GM23338 (cell line): ENCODE measurements around the gene MYO3B. TPM values are rescaled to one million over a fixed set of nuclear protein-coding genes. Genes with fewer than 3 reads are reported as not detected.
A peak's percentile ranks its signal among the peaks of the same experiment; 100 is the strongest.

Experiments
- ATAC-seq: fragments of 200-7000 bp; cut with Tn5 transposase; 3 replicates; pipeline ENCODE4 v1.9.1; 2020
- DNase-seq: peaks from one replicate; pipeline ENCODE4 v3.0.0-alpha.2; 2015; ENCODE audit warnings: low spot score
- H2AFZ ChIP-seq: fragments of 200-600 bp; sonication (generic); 2 replicates; pipeline ENCODE4 v1.8.0; 2016; ENCODE audit warnings: antibody characterized with exemption, mild to moderate bottlenecking, moderate library complexity
- H3F3A ChIP-seq: fragments of 200-600 bp; sonication (generic); replicated peaks from 2 replicates; pipeline ENCODE4 v1.8.0; 2017; ENCODE audit warnings: antibody characterized with exemption, mixed run types, low read depth
- H3K27ac ChIP-seq: fragments of 200-600 bp; sonication (generic); 2 replicates; pipeline ENCODE4 v1.6.1; 2016; ENCODE audit warnings: low read depth
- H3K27me3 ChIP-seq: fragments of 200-600 bp; sonication (generic); 2 replicates; pipeline ENCODE4 v1.8.0; 2016; ENCODE audit warnings: mild to moderate bottlenecking, mixed run types, moderate library complexity; ENCODE audit not compliant: insufficient read depth
- H3K36me3 ChIP-seq: fragments of 200-600 bp; sonication (generic); 2 replicates; pipeline ENCODE4 v1.8.0; 2016; ENCODE audit warnings: mild to moderate bottlenecking; ENCODE audit not compliant: insufficient read depth
- H3K4me1 ChIP-seq: fragments of 200-600 bp; sonication (generic); 2 replicates; pipeline ENCODE4 v1.8.0; 2016; ENCODE audit warnings: mild to moderate bottlenecking, moderate library complexity; ENCODE audit not compliant: insufficient read depth
- H3K4me2 ChIP-seq: fragments of 200-600 bp; sonication (generic); 2 replicates; pipeline ENCODE4 v1.7.1; 2017; ENCODE audit warnings: mixed run types
- H3K4me3 ChIP-seq: fragments of 200-600 bp; sonication (generic); 2 replicates; pipeline ENCODE4 v1.6.1; 2016; ENCODE audit warnings: mixed run types
- H3K79me2 ChIP-seq: fragments of 200-600 bp; sonication (generic); replicated peaks from 2 replicates; pipeline ENCODE4 v1.8.0; 2017; ENCODE audit warnings: mild to moderate bottlenecking; ENCODE audit not compliant: insufficient read depth
- H3K9me2 ChIP-seq: fragments of 200-600 bp; sonication (generic); 2 replicates; pipeline ENCODE4 v1.8.0; 2017; ENCODE audit not compliant: insufficient read depth
- H4K20me1 ChIP-seq: fragments of 200-600 bp; sonication (generic); replicated peaks from 2 replicates; pipeline ENCODE4 v1.8.0; 2017; ENCODE audit warnings: mild to moderate bottlenecking; ENCODE audit not compliant: insufficient read depth
- H3K27ac Mint-ChIP-seq: 2 replicates; pipeline ENCODE4 v1.8.0; 2020; ENCODE audit warnings: inconsistent platforms, mild to moderate bottlenecking, moderate library complexity, mixed read lengths
- H3K27me3 Mint-ChIP-seq: 3 replicates; pipeline ENCODE4 v1.8.0; 2022; ENCODE audit warnings: low read depth, mild to moderate bottlenecking, moderate library complexity, mixed read lengths, inconsistent platforms; ENCODE audit not compliant: insufficient read depth, poor library complexity
- H3K36me3 Mint-ChIP-seq: 3 replicates; pipeline ENCODE4 v1.8.0; 2021; ENCODE audit warnings: low read depth, mild to moderate bottlenecking, inconsistent platforms, moderate library complexity, mixed read lengths
- H3K4me1 Mint-ChIP-seq: 3 replicates; pipeline ENCODE4 v1.8.0; 2020; ENCODE audit warnings: mild to moderate bottlenecking, inconsistent platforms, mixed read lengths
- H3K4me3 Mint-ChIP-seq: 3 replicates; pipeline ENCODE4 v1.8.0; 2021; ENCODE audit warnings: moderate library complexity, mild to moderate bottlenecking, inconsistent platforms, mixed read lengths
- H3K9me3 Mint-ChIP-seq: 3 replicates; pipeline ENCODE4 v1.8.0; 2020; ENCODE audit warnings: moderate library complexity, mild to moderate bottlenecking, inconsistent platforms, mixed read lengths
- CREB1 ChIP-seq: fragments of 250-450 bp; sonication (Bioruptor Pico); IDR thresholded peaks from 2 replicates; pipeline ENCODE4 v1.5.0; 2020; ENCODE audit warnings: low read depth, mild to moderate bottlenecking, moderate library complexity
- EZH2phosphoT487 ChIP-seq: fragments of 200-600 bp; sonication (generic); IDR thresholded peaks from one replicate; pipeline ENCODE4 v1.8.1; 2018; ENCODE audit warnings: antibody characterized with exemption; ENCODE audit not compliant: unreplicated experiment
- NANOG ChIP-seq: IDR thresholded peaks from 2 replicates; pipeline ENCODE4 v1.6.1; 2016; ENCODE audit warnings: antibody characterized with exemption, borderline replicate concordance
- POLR2AphosphoS5 ChIP-seq: IDR thresholded peaks from 2 replicates; pipeline ENCODE4 v1.6.1; 2016; ENCODE audit warnings: antibody characterized with exemption, low read depth
- STAT1 ChIP-seq: IDR thresholded peaks from one replicate; pipeline ENCODE4 v1.6.1; 2016; ENCODE audit warnings: antibody characterized with exemption; ENCODE audit not compliant: unreplicated experiment
- ZNF114 ChIP-seq: fragments of 250-450 bp; sonication (Bioruptor Pico); IDR thresholded peaks from 2 replicates; pipeline ENCODE4 v1.5.0; 2020; ENCODE audit warnings: mild to moderate bottlenecking, moderate library complexity
- ZNF331 ChIP-seq: fragments of 250-450 bp; sonication (Bioruptor Pico); IDR thresholded peaks from 2 replicates; pipeline ENCODE4 v1.5.0; 2020; ENCODE audit warnings: low read depth, mild to moderate bottlenecking, moderate library complexity
- polyA plus RNA-seq: library from polyadenylated mRNA; unstranded; fragments of >200 nt; fragmentation: Nextera tagmentation; extraction: Ambion mirVana; gene quantifications from 2 replicates; pipeline ENCODE4 v1.2.1, GENCODE V29; 2016
- total RNA-seq: library from RNA; depleted of rRNA; stranded (reverse); fragments of >200 nt; shearing (Covaris generic); gene quantifications from 2 replicates; pipeline ENCODE4 v1.2.3, GENCODE V29; 2014
- TF ChIP-seq, protein P1 (sequence below): IDR thresholded peaks from one replicate; pipeline ENCODE4 v1.6.1; 2018; ENCODE audit warnings: antibody characterized with exemption; ENCODE audit not compliant: unreplicated experiment
- TF ChIP-seq, protein P2 (sequence below): IDR thresholded peaks from 2 replicates; pipeline ENCODE4 v1.6.1; 2016; ENCODE audit warnings: antibody characterized with exemption
- TF ChIP-seq, protein P3 (sequence below): fragments of 250-450 bp; sonication (Bioruptor Pico); IDR thresholded peaks from 2 replicates; pipeline ENCODE4 v1.5.0; 2020; ENCODE audit warnings: mild to moderate bottlenecking, moderate library complexity

Gene MYO3B
- total and polyA plus RNA-seq, 2 experiments from 2014 or later: 0.42 TPM; not detected in 1

DNA sequence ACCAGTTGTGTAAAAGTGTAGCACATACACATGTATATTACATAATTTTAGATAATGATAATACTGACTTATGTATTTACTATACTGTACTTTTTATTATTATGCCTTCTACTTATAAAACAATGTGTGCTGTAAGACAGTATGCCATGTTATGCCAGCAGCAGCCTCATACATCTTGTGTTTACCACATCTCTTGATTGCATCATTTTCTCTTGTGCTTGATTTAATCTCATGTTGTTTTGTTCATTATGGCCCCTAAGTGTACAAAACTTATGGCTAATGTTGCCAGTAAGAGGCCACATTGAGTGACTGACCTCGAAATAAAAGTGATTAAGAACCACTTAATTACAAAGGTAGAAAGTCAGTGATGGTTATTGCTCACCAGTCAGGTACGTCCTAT is 409.2 kb downstream of the MYO3B start:
- DNase-seq: no peak
- Histone ChIP-seq H3K27me3 (no peaks in the 10 kb centered on the region), H2AFZ (0 out of 2 replicates have a peak overlapping the region, but pooled peaks have one; percentile 30), H3K9me2 (no peaks in the 10 kb centered on the region), H4K20me1 (no peaks in the 10 kb centered on the region), H3K27ac (no peak overlapping the region), H3K36me3 (no peaks in the 10 kb centered on the region), H3K79me2 (no peaks in the 10 kb centered on the region), H3F3A (0 out of 2 replicates have a peak, but pooled peaks cover 6% of the 10 kb centered on the region), H3K4me3 (no peak overlapping the region), H3K4me2 (no peak overlapping the region), H3K4me1 (peaks cover 6% of the 10 kb centered on the region)
- H3K27me3 Mint-ChIP-seq: peaks cover 1% of the 10 kb centered on the region
- no peaks in the 10 kb centered on the region for H3K9me3 Mint-ChIP-seq
- TF ChIP-seq EZH2phosphoT487 (no peak), ZNF114 (CRISPR knock-in tag) (no peak), POLR2AphosphoS5 (no peak), ZNF331 (CRISPR knock-in tag) (no peak)
- TF ChIP-seq, protein P1, sequence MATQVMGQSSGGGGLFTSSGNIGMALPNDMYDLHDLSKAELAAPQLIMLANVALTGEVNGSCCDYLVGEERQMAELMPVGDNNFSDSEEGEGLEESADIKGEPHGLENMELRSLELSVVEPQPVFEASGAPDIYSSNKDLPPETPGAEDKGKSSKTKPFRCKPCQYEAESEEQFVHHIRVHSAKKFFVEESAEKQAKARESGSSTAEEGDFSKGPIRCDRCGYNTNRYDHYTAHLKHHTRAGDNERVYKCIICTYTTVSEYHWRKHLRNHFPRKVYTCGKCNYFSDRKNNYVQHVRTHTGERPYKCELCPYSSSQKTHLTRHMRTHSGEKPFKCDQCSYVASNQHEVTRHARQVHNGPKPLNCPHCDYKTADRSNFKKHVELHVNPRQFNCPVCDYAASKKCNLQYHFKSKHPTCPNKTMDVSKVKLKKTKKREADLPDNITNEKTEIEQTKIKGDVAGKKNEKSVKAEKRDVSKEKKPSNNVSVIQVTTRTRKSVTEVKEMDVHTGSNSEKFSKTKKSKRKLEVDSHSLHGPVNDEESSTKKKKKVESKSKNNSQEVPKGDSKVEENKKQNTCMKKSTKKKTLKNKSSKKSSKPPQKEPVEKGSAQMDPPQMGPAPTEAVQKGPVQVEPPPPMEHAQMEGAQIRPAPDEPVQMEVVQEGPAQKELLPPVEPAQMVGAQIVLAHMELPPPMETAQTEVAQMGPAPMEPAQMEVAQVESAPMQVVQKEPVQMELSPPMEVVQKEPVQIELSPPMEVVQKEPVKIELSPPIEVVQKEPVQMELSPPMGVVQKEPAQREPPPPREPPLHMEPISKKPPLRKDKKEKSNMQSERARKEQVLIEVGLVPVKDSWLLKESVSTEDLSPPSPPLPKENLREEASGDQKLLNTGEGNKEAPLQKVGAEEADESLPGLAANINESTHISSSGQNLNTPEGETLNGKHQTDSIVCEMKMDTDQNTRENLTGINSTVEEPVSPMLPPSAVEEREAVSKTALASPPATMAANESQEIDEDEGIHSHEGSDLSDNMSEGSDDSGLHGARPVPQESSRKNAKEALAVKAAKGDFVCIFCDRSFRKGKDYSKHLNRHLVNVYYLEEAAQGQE: no peak
- no peak overlapping the region for H3K4me3 Mint-ChIP-seq
- no peaks in the 10 kb centered on the region for H3K36me3 Mint-ChIP-seq
- H3K4me1 Mint-ChIP-seq: peaks cover 11% of the 10 kb centered on the region; the same call in 2 of the 3 replicates
- no peak overlapping the region for H3K27ac Mint-ChIP-seq
- no peak for ATAC-seq

DNA sequence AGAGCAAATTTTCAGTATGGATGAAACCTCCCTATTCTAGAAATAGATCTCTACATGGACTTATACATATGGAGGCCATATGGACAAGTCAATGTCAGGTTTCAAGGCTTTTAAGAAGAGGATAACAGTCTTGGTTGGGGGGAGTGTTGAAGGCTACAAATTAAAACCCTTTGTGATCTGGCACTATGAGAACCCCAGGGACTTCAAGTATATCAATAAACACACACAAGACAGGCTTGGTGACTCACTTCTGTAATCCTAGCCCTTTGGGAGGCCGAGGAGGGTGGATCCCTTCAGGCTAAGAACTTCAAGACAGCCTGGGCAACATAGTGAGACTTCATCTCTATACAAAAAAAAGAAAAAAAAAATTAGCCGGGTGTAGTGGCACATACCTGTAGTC is 410.0 kb downstream of the MYO3B start:
- Histone ChIP-seq H3K4me2 (no peak overlapping the region), H3F3A (no peaks in the 10 kb centered on the region), H3K4me3 (no peak overlapping the region), H3K27me3 (no peaks in the 10 kb centered on the region), H3K27ac (no peak overlapping the region), H3K9me2 (no peaks in the 10 kb centered on the region), H4K20me1 (no peaks in the 10 kb centered on the region), H3K36me3 (no peaks in the 10 kb centered on the region), H3K4me1 (no peaks in the 10 kb centered on the region), H2AFZ (no peak overlapping the region), H3K79me2 (no peaks in the 10 kb centered on the region)
- no peak overlapping the region for H3K27ac Mint-ChIP-seq
- no peak overlapping the region for H3K4me3 Mint-ChIP-seq
- no peaks in the 10 kb centered on the region for H3K9me3 Mint-ChIP-seq
- DNase-seq: no peak
- peaks cover 3% of the 10 kb centered on the region; the same call in 2 of the 3 replicates for H3K4me1 Mint-ChIP-seq
- no peaks in the 10 kb centered on the region for H3K27me3 Mint-ChIP-seq
- no peak for ATAC-seq
- no peaks in the 10 kb centered on the region for H3K36me3 Mint-ChIP-seq
- TF ChIP-seq ZNF331 (CRISPR knock-in tag) (no peak), STAT1 (no peak), CREB1 (CRISPR knock-in tag) (no peak), ZNF114 (CRISPR knock-in tag) (no peak), EZH2phosphoT487 (no peak), NANOG (no peak)
- TF ChIP-seq, protein P2, sequence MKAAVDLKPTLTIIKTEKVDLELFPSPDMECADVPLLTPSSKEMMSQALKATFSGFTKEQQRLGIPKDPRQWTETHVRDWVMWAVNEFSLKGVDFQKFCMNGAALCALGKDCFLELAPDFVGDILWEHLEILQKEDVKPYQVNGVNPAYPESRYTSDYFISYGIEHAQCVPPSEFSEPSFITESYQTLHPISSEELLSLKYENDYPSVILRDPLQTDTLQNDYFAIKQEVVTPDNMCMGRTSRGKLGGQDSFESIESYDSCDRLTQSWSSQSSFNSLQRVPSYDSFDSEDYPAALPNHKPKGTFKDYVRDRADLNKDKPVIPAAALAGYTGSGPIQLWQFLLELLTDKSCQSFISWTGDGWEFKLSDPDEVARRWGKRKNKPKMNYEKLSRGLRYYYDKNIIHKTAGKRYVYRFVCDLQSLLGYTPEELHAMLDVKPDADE: no peak
- TF ChIP-seq, protein P3, sequence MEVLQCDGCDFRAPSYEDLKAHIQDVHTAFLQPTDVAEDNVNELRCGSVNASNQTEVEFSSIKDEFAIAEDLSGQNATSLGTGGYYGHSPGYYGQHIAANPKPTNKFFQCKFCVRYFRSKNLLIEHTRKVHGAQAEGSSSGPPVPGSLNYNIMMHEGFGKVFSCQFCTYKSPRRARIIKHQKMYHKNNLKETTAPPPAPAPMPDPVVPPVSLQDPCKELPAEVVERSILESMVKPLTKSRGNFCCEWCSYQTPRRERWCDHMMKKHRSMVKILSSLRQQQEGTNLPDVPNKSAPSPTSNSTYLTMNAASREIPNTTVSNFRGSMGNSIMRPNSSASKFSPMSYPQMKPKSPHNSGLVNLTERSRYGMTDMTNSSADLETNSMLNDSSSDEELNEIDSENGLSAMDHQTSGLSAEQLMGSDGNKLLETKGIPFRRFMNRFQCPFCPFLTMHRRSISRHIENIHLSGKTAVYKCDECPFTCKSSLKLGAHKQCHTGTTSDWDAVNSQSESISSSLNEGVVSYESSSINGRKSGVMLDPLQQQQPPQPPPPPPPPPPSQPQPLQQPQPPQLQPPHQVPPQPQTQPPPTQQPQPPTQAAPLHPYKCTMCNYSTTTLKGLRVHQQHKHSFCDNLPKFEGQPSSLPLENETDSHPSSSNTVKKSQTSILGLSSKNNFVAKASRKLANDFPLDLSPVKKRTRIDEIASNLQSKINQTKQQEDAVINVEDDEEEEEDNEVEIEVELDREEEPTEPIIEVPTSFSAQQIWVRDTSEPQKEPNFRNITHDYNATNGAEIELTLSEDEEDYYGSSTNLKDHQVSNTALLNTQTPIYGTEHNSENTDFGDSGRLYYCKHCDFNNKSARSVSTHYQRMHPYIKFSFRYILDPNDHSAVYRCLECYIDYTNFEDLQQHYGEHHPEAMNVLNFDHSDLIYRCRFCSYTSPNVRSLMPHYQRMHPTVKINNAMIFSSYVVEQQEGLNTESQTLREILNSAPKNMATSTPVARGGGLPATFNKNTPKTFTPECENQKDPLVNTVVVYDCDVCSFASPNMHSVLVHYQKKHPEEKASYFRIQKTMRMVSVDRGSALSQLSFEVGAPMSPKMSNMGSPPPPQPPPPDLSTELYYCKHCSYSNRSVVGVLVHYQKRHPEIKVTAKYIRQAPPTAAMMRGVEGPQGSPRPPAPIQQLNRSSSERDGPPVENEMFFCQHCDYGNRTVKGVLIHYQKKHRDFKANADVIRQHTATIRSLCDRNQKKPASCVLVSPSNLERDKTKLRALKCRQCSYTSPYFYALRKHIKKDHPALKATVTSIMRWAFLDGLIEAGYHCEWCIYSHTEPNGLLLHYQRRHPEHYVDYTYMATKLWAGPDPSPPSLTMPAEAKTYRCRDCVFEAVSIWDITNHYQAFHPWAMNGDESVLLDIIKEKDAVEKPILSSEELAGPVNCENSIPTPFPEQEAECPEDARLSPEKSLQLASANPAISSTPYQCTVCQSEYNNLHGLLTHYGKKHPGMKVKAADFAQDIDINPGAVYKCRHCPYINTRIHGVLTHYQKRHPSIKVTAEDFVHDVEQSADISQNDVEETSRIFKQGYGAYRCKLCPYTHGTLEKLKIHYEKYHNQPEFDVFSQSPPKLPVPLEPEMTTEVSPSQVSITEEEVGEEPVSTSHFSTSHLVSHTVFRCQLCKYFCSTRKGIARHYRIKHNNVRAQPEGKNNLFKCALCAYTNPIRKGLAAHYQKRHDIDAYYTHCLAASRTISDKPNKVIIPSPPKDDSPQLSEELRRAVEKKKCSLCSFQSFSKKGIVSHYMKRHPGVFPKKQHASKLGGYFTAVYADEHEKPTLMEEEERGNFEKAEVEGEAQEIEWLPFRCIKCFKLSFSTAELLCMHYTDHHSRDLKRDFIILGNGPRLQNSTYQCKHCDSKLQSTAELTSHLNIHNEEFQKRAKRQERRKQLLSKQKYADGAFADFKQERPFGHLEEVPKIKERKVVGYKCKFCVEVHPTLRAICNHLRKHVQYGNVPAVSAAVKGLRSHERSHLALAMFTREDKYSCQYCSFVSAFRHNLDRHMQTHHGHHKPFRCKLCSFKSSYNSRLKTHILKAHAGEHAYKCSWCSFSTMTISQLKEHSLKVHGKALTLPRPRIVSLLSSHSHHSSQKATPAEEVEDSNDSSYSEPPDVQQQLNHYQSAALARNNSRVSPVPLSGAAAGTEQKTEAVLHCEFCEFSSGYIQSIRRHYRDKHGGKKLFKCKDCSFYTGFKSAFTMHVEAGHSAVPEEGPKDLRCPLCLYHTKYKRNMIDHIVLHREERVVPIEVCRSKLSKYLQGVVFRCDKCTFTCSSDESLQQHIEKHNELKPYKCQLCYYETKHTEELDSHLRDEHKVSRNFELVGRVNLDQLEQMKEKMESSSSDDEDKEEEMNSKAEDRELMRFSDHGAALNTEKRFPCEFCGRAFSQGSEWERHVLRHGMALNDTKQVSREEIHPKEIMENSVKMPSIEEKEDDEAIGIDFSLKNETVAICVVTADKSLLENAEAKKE (CRISPR knock-in tag): no peak
